ENCODE data around the gene HPS1.

HPS1 gene

DNA sequence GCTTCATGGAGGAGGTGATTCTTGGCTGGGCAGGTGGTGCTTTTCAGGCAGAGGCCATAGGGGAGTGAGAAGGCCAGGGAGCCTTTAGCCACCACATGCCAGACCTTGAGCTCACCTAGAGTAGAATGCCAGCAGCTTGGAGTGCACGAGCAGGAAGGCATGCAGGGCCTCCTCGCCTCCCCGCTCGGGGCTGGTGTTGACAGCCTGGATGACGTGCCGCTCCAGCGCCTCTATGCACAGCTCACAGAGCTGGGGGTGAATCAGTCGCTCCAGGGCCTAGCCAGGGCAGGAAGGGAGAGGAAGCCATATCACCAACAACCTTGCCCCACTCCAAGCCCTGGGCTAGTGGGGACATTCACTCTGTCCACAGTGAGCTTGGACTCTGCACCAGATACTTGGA is 15.7 kb downstream of the HPS1 start:
- DNase-seq = no peak

DNA sequence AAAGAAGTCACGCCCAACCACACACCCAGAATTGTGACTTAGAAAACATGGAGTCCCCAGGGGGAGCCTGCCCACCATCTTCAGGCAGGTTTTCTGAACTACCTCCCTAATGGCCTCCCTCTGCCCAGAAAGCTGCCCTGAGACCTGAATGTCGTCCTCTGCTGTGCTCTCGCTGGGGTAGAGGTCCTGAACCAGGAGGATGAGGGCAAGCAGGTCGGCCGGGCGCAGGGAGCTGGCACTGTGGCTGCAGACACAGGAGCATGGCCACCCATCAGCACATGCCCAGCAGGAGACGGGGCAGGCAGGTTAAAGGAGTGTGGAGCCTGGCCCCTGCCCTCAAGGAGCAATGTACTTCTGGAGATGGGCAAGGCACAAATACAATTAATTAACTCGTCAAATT is 16.3 kb downstream of the HPS1 start:
- DNase-seq = no peak

DNA sequence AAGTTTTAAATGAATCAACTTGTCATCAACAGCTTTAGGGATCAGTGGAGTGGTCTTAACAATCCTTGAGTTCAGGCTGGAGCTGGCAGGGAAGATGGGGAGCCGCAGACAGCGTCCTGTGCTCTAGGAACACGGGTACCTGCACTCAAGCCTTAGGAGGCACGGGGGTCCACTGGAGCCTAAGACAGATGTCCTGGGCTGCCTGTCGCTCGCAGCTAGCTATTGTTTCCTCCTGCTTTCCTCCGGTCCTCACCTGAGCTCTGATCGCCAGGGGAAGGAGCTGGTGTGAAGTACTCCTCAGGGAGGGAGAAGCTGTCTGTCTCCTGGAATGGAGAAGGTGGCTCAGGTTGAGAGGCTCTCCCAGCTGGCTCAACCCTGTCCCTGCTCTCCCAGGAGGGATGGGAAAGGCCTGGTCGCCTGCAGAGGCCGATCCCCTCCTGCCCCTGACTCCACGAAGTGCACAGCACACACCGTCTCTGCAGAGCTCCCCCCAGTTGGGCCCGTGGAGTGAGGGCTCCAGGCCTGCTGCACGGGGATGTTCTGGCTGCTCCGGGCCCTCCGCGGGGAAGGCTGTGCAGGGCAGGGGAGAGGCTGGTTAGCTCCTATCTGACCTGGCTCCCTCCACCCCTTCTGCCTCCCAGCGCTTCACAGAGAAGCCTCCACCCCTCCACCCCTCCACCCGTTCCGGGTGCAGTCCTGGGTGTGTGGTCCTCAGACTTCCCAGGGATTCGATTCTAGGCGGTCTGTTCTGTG is 17.2 kb downstream of the HPS1 start:
- DNase-seq = no peak

DNA sequence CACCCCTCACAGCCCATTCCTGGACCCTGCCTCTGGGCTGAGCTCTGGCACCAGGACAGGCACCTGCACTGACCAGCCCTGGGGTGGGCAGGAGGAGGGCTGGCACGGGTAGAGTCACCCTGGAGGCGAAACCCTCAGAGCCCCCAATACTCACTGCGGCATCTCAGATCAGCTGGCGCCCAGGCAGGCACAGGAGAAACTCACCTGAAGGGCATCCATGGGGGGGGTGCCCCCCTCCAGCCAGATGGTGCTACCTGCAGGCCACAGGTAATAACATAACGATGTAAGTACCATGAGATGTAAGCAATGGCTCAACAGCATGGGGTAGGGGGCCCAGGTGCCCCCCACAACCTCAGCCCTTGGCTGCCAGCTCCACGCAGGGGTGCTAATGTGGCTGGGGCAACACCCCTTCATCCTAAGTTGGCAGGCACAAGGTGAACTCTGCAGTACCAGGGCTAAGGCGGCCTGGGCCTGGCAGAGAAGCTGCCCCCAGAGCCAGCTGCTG is 19.7 kb downstream of the HPS1 start:
- no peak for DNase-seq

DNA sequence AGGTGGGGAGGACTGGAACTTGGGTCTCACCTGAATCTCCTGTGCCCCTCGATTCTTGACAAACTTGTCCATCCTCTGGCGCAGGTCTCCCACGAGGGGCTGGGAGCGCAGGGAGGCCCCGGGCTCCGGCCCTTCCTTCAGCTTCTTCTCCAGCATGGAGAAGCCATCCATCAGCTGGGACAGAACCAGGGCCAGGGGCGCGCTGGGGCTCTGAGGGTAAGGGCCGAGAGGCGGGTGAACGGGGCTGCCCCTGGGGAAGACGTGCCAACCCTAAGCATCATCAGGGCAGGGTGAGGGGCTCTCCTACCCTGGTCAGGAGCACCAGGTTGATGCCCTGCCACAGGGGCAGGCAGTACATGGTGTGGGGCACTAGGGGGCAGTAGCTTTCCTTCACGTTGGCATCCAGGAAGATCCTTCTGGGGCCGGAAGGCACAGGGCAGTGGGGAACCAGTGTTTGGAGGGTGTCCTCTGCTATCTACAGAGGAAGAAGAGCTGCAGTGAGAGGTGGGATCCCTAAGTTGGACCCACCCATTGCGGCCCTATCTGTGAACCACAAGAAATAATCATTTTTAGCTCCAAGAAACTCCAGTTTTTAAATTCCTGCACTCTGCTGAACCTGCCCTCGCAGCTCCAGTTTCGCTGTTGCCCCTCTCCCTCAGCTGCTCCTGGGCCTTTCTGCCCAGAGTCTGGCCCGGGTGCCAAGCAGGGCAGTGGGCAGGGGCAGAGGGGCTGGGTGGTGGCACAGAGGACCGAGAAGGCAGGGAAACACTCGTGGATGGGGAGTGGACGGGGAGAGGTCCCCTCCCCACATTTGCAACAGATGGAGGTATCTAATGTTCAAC is 21.0 kb downstream of the HPS1 start:
- no peak for DNase-seq

DNA sequence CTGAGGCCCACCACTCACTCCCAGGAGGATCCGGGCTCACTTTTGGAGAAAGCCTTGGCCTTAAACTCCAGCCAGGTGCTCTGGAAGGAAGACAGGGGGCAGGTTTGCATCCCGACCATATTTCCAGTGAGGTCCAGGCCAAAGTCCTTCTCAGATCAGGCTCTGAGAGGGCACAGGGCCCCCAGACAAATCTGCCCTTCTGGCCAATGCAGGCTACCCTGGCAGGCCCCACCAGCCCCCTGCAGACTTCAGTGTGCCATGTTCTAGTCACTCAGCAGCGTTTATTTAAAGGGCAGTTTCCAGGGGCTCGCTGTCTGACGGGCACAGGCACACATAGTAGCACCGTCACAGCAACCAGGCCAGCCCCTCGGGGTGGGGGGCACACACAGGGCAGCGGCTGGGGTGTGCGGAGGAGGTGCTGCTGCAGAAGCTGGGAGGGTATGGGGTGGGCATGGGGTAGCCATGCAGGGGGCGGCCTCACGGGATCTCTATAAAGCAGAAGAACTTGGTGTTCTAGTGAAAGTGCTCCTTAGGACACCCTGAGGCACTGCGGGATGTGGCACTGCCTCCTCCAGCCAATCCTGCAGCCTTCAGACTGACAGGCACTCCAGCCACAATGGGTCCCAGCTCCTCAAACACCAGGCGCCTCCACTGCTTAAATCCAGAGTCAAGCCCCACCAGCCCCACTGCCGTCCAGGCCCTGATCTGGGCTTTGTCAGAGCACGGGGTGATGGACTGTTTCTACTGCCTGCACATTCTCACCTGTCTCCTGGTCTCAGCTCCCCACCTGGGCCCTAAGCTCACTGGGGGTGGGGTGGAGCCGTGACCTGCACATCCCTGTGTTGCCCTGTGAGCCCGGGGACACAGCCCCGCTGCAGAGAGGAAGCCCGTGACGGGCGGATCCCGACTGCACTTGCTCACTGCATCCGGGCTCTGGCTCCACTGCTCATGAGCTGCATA is 22.2 kb downstream of the HPS1 start:
- no peak for DNase-seq

DNA sequence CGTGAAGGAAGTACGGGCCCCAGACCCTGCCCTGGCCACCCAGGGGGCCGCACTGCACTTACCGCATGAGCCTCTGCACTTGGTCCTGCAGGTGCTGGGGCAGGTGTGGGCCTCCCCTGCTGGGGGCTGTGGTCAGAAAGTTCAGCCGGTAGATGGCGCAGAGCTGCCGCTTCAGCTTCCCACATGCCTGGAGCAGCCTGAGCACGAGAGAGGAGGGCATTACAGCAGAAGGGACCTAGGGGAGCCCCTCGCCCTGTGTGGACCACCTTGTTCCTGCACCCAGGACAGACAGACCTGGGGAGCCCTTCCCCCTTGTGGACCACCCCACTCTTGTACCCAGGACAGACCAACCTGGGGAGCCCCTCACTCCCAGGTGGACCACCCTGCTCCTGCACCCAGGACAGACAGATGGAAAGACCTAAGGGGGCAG is 23.0 kb downstream of the HPS1 start:
- DNase-seq = peak; percentile 78

DNA sequence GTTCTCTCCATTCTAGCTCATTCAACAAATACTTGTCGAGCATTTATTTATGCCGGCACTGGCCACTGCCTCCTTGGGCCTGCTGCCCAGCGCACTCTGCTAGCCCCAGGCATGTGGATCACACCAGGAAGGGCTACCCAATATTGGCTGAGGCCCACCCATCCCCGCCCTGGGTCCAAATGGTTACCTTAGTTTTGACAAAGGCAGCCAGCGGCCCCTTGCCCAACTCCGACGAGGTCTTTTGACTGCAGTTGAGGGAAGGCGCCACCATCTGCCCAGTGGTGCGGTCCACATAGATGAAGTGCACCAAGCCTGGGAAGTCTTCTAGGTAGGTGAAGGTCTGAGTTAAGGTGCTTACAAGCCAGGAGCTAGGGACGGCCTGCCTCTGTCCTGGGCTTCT is 24.6 kb downstream of the HPS1 start:
- no peak for DNase-seq

DNA sequence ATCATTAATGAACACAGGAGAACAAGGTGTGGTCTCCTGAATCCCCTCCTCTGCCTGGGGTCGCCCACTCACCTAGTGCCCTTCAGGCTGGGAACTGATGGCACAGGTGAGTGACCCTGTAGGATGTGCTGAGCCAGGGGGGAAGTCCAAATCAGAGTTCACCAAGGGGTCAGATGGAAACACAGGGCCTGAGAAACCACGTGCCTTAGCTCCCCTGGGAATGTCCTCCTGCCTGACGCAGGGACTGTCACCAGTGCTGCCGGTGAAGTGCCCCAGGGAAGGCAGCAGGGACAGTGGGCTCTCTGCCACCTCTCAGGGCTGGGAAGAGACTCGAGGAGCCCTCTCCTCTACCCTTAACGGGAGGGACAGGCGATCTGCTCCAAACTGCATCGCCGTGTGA is 25.9 kb downstream of the HPS1 start:
- DNase-seq = no peak

DNA sequence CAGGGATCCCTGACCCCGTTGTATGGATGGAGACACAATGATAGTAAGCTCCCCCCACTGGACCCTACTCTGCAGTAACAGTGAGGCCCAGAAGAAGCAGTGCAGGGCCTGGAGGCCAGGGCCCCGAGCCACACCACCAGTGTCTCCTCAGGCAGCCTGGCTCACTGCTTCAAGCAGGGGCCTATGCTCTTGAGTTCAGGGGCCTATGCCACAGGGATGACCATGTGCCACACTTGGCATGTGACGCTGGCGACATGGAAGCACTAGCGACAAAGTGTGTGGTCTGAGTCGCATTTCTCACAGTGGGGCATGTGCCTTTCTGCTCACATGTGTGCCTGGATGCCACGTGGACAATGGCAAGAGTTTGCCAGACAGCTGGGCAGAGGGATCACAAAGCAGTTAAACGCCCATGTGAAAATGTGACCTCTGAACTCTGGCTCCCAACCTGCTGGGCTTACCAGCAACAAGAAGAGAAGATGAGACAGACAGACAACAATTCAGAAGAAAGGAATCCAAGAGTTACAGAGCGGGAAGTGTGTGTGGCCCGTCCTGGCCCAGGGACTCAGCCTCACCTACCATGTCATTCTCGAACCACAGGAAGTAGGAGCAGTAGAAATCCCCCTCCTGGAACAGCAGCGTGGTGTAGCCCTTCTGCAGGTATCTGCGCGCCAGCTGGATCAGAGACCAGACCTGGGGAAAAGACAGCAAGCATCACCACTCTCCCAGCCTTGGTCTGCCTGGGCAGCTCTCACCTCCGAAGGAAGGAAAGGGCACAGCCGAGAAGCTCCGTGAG is 27.1 kb downstream of the HPS1 start:
- DNase-seq = no peak

DNA sequence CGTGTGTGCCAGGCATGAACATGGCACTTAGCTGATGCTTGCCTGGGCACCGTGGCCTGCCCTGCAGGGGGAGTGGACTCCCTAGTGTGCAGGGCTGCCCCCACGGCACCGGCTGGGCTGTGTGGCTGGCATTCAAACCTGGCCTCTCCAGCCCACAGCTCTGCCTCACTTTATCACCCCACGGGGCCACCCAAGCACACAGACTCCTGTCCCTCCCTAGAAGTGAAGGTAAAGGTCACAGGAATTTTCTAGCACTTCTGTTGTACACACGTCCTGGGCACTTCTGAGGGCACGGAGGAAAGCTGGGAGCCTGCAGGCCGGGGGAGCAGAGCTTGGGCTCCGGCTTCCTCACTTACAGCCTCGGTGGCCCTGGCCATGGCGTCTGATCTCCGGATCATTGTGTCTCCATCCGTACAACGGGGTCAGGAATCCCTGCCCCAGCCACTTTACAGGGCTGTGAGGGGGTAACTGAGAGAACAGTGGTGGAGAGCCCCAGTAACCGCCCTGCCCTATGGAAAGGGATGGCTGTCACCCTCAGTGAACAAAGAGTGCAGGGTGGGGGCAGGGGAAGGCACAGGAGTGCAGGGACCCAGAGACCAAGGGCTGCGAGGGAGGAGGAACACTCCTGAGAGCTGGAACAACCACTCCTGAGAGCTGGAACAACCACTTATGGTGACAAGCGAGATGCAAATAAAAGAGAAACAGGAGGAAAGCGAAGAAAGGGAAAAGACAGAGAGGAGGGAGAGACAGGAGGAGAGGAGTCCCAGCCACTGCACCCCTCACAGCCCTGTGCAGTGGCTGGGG is 27.9 kb downstream of the HPS1 start:
- peak; percentile 87 for DNase-seq

DNA sequence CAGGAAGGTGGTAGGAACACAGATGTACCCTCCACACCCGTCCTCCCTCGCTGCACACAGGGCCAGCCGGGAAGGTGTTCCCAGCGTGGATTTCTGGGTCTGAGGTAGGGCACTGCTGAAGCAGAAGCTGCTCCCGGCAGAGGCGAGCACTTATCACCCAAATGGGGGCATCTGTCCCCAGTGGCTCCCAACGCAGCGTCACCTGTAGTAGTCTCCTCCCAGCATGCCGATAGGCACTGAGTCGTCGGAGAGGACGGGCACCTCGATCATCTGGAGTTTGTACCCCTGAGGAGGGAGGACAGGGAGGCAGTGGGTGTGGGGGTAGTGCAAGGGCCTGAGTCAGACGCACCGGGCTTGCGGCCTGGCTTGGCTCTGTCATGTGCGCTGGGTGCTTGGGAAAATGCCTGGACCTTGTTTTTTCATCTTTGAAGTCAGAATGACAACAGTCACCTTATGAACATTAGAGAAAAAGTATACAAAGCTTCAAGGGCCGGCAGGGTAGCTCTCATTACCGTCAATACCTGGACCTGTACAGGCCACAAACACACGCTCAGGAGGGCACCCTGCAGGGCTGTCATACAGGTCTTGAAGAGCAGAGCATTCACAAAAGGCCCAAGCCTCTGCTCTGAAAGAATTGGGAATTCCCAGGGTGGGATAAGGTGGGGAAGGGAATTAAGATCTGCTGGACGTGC is 28.6 kb downstream of the HPS1 start:
- DNase-seq = no peak

DNA sequence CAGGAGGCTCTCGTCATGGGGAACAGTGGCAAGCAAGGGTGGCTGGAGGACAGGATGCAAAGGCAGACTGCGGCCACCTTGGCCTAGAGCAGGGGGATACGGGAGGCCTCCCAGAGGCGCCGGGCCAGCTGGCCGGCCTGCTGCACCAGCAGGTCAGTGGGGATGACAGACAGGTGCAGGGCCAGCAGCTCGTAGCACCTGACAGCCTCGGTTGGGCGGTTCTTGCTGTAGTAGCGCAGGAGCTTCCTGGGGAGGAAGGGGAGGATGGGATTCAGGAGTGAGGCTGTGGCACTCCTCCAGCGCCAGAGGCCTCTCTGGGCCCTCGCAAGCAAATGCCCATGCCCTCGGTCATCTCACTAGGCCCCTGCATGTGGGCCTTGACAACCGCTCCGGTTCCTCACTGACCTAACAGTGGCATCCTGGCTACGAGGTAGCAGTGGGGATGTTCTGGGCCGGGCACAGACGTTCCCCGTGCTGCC is 29.2 kb downstream of the HPS1 start:
- no peak for DNase-seq

DNA sequence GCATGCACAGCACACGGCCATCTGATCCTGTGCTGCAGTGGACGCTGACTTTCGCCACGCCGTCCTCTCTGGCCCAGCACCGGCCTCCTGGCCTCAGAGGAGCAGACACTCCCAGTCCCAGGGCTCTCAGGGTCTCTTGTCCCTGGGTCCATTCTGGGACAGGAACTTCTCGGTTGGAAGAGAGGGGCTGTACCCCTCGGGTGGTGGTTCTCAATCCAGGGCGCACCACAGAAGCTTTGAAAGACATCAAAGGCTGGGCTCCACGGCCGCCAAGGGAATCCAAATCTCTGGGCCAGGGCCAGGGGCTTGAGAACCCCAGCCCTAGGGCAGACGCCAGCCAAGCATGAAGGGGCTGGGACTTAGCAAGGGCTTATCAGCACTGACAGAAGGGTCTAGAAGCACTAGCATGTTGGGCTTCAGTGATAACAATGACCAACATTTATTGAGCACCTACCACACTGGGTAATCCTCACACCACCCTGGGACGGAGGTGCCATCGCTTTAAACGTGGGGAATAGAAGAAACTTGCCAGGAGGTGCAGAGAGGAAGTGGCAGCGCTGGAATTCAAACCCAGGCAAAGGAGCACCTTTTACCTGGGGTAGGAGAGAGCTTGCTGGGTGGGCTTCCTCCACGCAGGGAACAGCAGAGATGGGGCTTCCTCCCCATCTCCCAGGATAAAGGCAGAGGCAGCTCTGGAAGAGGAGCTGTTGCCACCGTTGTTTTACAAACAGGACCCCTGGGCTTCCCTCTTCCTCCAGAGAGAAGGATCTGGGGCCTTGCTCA is 29.9 kb downstream of the HPS1 start:
- no peak for DNase-seq

DNA sequence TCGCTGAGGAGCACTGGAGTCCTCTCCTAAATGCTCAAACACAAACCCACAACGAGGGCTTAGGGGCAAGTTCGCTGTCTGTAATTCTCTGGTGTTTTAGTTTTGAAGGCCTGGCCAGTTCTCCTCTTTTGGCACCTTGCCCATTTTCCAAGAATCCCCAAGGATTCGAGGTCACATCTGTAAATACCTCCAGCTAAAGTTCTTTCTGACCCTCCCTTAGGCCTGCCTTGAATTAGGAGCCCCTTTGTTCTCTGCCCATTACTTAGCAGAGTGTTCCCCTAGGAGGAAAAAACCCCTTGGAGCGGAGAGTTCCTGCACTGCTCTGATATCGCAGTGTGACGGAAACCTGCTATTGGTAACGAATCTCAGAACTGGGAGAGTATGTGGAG is 31.0 kb downstream of the HPS1 start:
- DNase-seq = no peak

DNA sequence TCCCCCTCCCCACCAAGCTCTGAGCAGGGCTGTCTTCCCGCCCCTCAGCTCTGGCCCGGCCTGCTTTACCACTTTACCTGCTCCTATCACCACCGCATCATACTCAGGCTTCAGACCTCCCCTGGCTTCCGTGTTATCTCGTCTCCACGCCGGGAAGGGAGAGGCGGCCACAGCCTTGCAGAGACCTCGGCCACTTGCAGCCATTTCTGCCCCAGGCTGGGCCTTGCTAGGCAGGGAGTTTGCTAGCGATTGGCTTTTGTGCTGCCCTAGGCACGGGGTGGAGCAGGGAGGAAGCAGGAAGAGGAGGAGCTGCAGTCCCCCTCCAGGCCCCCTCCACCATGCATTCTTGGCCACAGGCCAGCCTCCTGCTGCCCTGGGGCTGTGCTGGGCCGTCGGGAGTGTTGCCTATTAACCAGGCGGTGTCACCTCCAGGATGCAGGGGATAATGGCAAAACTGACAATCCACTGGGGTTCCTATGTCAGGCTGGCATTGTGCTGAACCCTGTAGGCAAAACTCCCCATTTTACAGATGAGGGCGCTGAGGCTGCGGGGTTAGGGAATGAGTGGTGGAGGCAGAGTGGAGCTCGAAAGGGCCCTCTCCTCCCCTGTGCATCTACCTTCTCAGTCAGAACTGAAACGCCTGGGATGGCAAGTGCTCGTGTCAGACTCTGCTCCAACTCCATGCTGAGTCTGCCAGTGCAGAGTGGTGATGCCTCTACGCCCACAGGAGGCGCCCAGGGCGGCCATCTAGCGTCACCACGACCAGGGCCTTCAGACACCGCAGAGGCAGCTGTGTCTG is 31.6 kb downstream of the HPS1 start, which contains the start of gene PYROXD2:
PYROXD2 (minus strand) TSS at position 251 of the 799 bp plus-strand sequence; CDS start at position 204, 47 bp downstream.
- DNase-seq = peak; percentile 86

DNA sequence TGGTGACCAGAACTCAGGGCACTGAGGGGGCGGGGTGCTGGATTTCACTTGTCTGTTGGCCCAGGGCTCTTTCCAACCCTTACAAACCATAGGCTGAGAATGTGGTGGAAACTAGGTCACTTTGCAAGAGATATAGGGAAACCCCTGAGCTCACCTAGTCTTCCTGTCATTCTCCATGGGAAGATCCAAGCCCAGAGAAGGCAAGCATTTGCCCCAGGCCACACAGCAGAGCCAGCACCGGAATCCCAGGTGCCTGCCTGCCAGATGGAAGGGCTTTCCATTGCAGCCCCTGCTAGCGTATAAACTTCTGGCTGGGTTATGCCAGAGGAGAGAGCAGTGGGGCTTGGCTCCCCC is 32.2 kb downstream of the HPS1 start:
- no peak for DNase-seq

DNA sequence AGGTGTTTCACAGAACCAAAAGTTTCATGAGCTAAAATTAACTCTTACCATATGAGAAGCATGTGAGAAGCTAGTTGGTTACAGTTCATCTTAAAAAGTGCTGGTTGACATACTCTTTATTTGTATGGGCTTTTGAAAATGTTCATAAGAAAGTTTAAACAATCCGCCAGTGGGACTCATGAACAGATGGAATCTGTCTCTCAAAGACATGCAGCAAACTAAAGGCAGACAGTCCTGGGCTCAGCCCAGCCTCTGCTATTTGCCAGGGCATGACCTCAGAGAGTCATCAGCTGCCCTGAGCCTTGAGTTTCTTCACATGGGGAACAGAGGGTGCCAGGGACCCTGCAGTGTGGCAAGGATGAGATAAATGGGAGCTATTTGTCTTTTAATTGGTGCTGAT is 35.0 kb downstream of the HPS1 start:
- DNase-seq = no peak

DNA sequence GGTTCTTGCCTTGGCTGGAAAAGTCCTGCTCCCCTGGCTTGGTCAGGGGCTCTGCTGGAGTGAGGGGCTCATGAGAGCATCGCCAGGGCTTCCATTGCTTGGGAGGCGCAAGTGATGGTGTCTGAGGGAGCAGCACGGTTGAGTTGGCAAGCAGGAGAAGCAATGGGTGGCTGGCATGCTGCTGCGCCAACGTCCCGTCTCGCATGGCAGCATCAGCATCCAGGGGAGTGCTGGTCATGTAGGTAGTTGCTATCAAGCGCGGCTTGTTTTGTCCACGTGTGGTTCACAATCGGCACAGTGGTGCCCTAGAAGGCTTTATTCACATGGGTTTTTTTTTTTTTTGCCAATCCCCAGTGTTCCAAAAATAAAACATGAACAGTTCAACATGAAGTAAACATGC is 35.6 kb downstream of the HPS1 start:
- no peak for DNase-seq

Measured in NCI-H510A (cell line).